ENCODE results near the gene KATNAL1. TPM values are rescaled to one million over a fixed set of nuclear protein-coding genes. Genes with fewer than 3 reads are reported as not detected.
"Not testable (repeated sequence)": the region's sequence is repeated elsewhere in the genome, so short reads cannot be mapped to it uniquely, and the experiment has no call there.

The KATNAL1 gene
- total and polyA plus RNA-seq, 2 of the 4 experiments (the other 2 are of a cell fraction): 6.9 to 16.8 TPM

- H2BK15ac ChIP-seq (ENCODE audit: low read depth, low read length); H3K4me3 ChIP-seq (ENCODE audit: insufficient read depth, low read depth, low read length); H3K9me1 ChIP-seq (ENCODE audit: insufficient read depth, low read length); H3K23ac ChIP-seq (ENCODE audit: low read depth, low read length); DNase-seq; H3K56ac ChIP-seq (ENCODE audit: extremely low read depth, insufficient read depth, low read length); H2AFZ ChIP-seq (replicated peaks; ENCODE audit: low read length, poor library complexity); H2BK5ac ChIP-seq (ENCODE audit: low read depth, low read length, poor library complexity, severe bottlenecking); H3K4me1 ChIP-seq (ENCODE audit: control insufficient read depth, insufficient read depth, low read length); H2BK120ac ChIP-seq (ENCODE audit: low read depth, low read length); H3K9me3 ChIP-seq (ENCODE audit: control insufficient read depth, insufficient read depth, low read length); H4K91ac ChIP-seq (ENCODE audit: insufficient read depth, low read depth, low read length); dilution Hi-C loops (cut with HindIII; ENCODE audit: low sequenced_read_pairs, unreplicated experiment); H3K14ac ChIP-seq (replicated peaks; ENCODE audit: low read depth, low read length); H2AK5ac ChIP-seq (ENCODE audit: low read depth, low read length); in situ Hi-C loops (cut with MboI; ENCODE audit: low sequenced_read_pairs); H3K4ac ChIP-seq (ENCODE audit: low read depth, low read length); H3K4me2 ChIP-seq (ENCODE audit: low read depth, low read length); H3K36me3 ChIP-seq (ENCODE audit: control insufficient read depth, insufficient read depth, low read length); H3K18ac ChIP-seq (ENCODE audit: low read depth, low read length); H2AK9ac ChIP-seq (replicated peaks; ENCODE audit: low read depth, low read length, poor library complexity); ATAC-seq (ENCODE audit: low read depth); H4K5ac ChIP-seq (ENCODE audit: low read depth, low read length); H3K27ac ChIP-seq (ENCODE audit: insufficient read depth, low read length); H2BK20ac ChIP-seq (ENCODE audit: low read depth, low read length); H3K27me3 ChIP-seq (ENCODE audit: control insufficient read depth, insufficient read depth, low read length); H4K20me1 ChIP-seq (ENCODE audit: insufficient read depth, low read length); H3K9ac ChIP-seq (ENCODE audit: low read depth, low read length); POLR2A ChIA-PET (ENCODE audit: unreplicated experiment); BruUV-seq (replicated peaks); H4K8ac ChIP-seq (ENCODE audit: low read depth in 2 of 2, low read length in 2 of 2): not testable (repeated sequence)
- CTCF ChIA-PET: interaction anchor here (0.6 kb wide), 1 partner anchor 203 kb away, joined by 4 read pairs; no protein-coding TSS in a partner anchor
- WGBS, 2 experiments (ENCODE audit: extremely low coverage in 2 of 2, insufficient read length in 1 of 2): 98% methylated on average over 11 of the region's 22 CpGs; no CpG with 5 or more reads in 1 of the 2 experiments
- H3K79me1 ChIP-seq (ENCODE audit: low read depth in 1 of 2, low read length in 2 of 2): peaks cover 14 to 19% of the 10 kb centered on the region in 2 experiments
- intact Hi-C loops (cut with micrococcal nuclease): loop anchor here (10.0 kb wide), 1 partner anchor 356 kb away; the partner anchor contains the start of gene USPL1
Measured at GRCh38 chr13:30259149-30259733, 48.1 kb downstream of the KATNAL1 start.

Data from IMR-90 (cell line).